HepG2 (cell line): ENCODE measurements around the gene CHID1. TPM values are rescaled to one million over a fixed set of nuclear protein-coding genes. Genes with fewer than 3 reads are reported as not detected.

Experiments
- ATAC-seq: fragments of 200-7000 bp; cut with Tn5 transposase; 3 replicates; pipeline ENCODE4 v1.9.1; 2020; ENCODE audit warnings: mild to moderate bottlenecking, moderate library complexity
- BruUV-seq: library from RNA; stranded (reverse); fragments of 400-500 nt; replicated peaks from 2 replicates; lab custom pipeline; 2021; lab: Mats Ljungman, UMichigan
- CTCF ChIA-PET: fragments of 300-600 bp; formaldehyde crosslinking; extraction: SDS; loops from one replicate; lab custom pipeline; 2021; ENCODE audit warnings: low total read pairs, inconsistent platforms, low intra/inter-chr PET ratio; lab: Yijun Ruan, JAX
- POLR2A ChIA-PET: fragments of 350-600 bp; sonication (Branson Sonifier 250); formaldehyde crosslinking; loops from one replicate; lab custom pipeline; 2020; ENCODE audit warnings: antibody characterized with exemption, inconsistent platforms; lab: Yijun Ruan, JAX
- DNase-seq: peaks from one replicate; pipeline ENCODE4 v3.0.0-alpha.2; 2015; ENCODE audit warnings: low spot score
- FAIRE-seq: peaks from 3 replicates; lab custom pipeline; 2011; peaks lifted over from hg19 to GRCh38; lab: Jason Lieb, UNC
- H2AFZ ChIP-seq: one replicate; pipeline ENCODE4 v1.6.1; 2011; ENCODE audit warnings: low read length, inconsistent platforms
- H3K27ac ChIP-seq: fragments of 300-600 bp; 3 replicates; pipeline ENCODE4 v1.8.0; 2011; ENCODE audit warnings: mixed run types, mild to moderate bottlenecking, mixed read lengths, low read length, inconsistent platforms; ENCODE audit not compliant: insufficient read depth; ENCODE audit errors: extremely low read length
- H3K27me3 ChIP-seq, 2 experiments: fragments of 200-600 bp in 1 of 2; 2 replicates in 1 of 2; 3 replicates in 1 of 2; pipeline versions ENCODE4 v1.6.0 to v1.8.0; 2011; ENCODE audit warnings: low read length in 2 of 2, mild to moderate bottlenecking in 2 of 2, moderate library complexity in 2 of 2, inconsistent platforms in 1 of 2; ENCODE audit not compliant: insufficient read depth in 2 of 2, control insufficient read depth in 1 of 2
- H3K36me3 ChIP-seq, 2 experiments: fragments of 200-600 bp in 1 of 2; replicated peaks in 1 of 2; 2 replicates in 1 of 2; 3 replicates in 1 of 2; pipeline versions ENCODE4 v1.5.1 to v1.8.0; 2011; ENCODE audit warnings: low read length in 2 of 2, inconsistent platforms in 1 of 2; ENCODE audit not compliant: insufficient read depth in 2 of 2, control insufficient read depth in 1 of 2
- H3K4me1 ChIP-seq: 2 replicates; pipeline ENCODE4 v1.5.1; 2012; ENCODE audit warnings: low read length, inconsistent platforms; ENCODE audit not compliant: insufficient read depth
- H3K4me2 ChIP-seq: 2 replicates; pipeline ENCODE4 v1.6.0; 2011; ENCODE audit warnings: low read depth, low read length, inconsistent platforms
- H3K4me3 ChIP-seq, 3 experiments: fragments of 200-600 bp in 1 of 3; sonication (generic), shearing (Covaris generic) in 1 of 3; replicated peaks in 1 of 3; 2 replicates each; pipeline ENCODE4 v1.5.1; 2011 to 2016; ENCODE audit warnings: low read length in 3 of 3, inconsistent platforms in 2 of 3, low read depth in 2 of 3, mild to moderate bottlenecking in 2 of 3, control low read depth in 1 of 3, mixed read lengths in 1 of 3; ENCODE audit not compliant: insufficient read depth in 1 of 3
- H3K79me2 ChIP-seq: one replicate; pipeline ENCODE4 v1.6.1; 2011; ENCODE audit warnings: low read length, inconsistent platforms; ENCODE audit not compliant: insufficient read depth
- H3K9ac ChIP-seq: 2 replicates; pipeline ENCODE4 v1.6.0; 2011; ENCODE audit warnings: mild to moderate bottlenecking, low read depth, low read length, inconsistent platforms; ENCODE audit not compliant: insufficient read depth
- H3K9me3 ChIP-seq: 2 replicates; pipeline ENCODE4 v1.5.1; 2012; ENCODE audit warnings: mild to moderate bottlenecking, low read length
- H4K20me1 ChIP-seq: 2 replicates; pipeline ENCODE4 v1.6.0; 2011; ENCODE audit warnings: inconsistent platforms, mild to moderate bottlenecking, low read length, moderate library complexity; ENCODE audit not compliant: insufficient read depth
- AGO2 ChIP-seq: fragments of 200-400 bp; formaldehyde crosslinking; optimal IDR thresholded peaks from 2 replicates; pipeline ENCODE3; 2017; ENCODE audit warnings: mild to moderate bottlenecking, low read depth, low read length, moderate library complexity
- ARID3A ChIP-seq: IDR thresholded peaks from 2 replicates; pipeline ENCODE4 v1.6.1; 2012; ENCODE audit warnings: low read depth, low read length, improper control_type of control experiment
- ARNT2 ChIP-seq: sonication (generic); formaldehyde crosslinking; IDR thresholded peaks from 2 replicates; pipeline ENCODE4 v1.8.0; 2022; ENCODE audit warnings: mild to moderate bottlenecking, low read depth, missing genetic modification reagents, moderate library complexity
- GTF3A ChIP-seq: sonication (generic); formaldehyde crosslinking; conservative IDR thresholded peaks from 2 replicates; pipeline ENCODE4 v1.4.0; 2020; ENCODE audit warnings: mild to moderate bottlenecking, missing genetic modification reagents
- HCFC1 ChIP-seq: fragments of 150-350 bp; IDR thresholded peaks from 2 replicates; pipeline ENCODE4 v1.6.1; 2014; ENCODE audit warnings: low read depth, low read length
- LBX2 ChIP-seq: sonication (generic); formaldehyde crosslinking; IDR thresholded peaks from 2 replicates; pipeline ENCODE4 v1.5.0; 2020; ENCODE audit warnings: missing genetic modification reagents, mild to moderate bottlenecking, borderline replicate concordance
- NFATC3 ChIP-seq: sonication (generic); formaldehyde crosslinking; IDR thresholded peaks from 2 replicates; pipeline ENCODE4 v1.5.1; 2020; ENCODE audit warnings: mild to moderate bottlenecking, missing genetic modification reagents
- PCBP2 ChIP-seq: fragments of 200-400 bp; formaldehyde crosslinking; optimal IDR thresholded peaks from 2 replicates; pipeline ENCODE3; 2018; ENCODE audit warnings: low read length, low read depth; ENCODE audit not compliant: poor library complexity, severe bottlenecking
- ZBTB20 ChIP-seq: sonication (generic); formaldehyde crosslinking; IDR thresholded peaks from 2 replicates; pipeline ENCODE4 v1.8.1; 2023; ENCODE audit warnings: missing genetic modification reagents, low read depth, mild to moderate bottlenecking, borderline replicate concordance
- ZMYM4 ChIP-seq: sonication (generic); formaldehyde crosslinking; IDR thresholded peaks from 2 replicates; pipeline ENCODE4 v1.8.1; 2023; ENCODE audit warnings: mild to moderate bottlenecking, missing genetic modification reagents
- ZNF142 ChIP-seq: sonication (generic); formaldehyde crosslinking; IDR thresholded peaks from 2 replicates; pipeline ENCODE4 v1.4.0; 2020; ENCODE audit warnings: missing genetic modification reagents
- WGBS: methylation state at CpG from one replicate; pipeline ENCODE4 v1.1.6; 2017; ENCODE audit warnings: low lambda C conversion rate; 5-methylcytosine and 5-hydroxymethylcytosine counted together
- in situ Hi-C: cut with HindIII; loops from 2 replicates; pipeline ENCODE4 v1.10.0; 2017; ENCODE audit warnings: low pct_unique_long_range_greater_than_20kb; ENCODE audit not compliant: extremely low pct_ligation_motif_present
- intact Hi-C: fragments of 100-400 bp; cut with micrococcal nuclease; formaldehyde crosslinking; loops from one replicate; pipeline ENCODE4 v1.10.0; 2022; ENCODE audit not compliant: unreplicated experiment
- polyA plus RNA-seq, 8 experiments: library from polyadenylated mRNA; depleted of rRNA in 3 of 8; stranded (reverse) in 7 of 8; unstranded in 1 of 8; fragments of >200 nt; fragmentation: Illumina TruSeq in 4 of 8; extraction: Trizol in 4 of 8; gene quantifications; 2 replicates each; pipeline versions ENCODE4 v1.2.1 to v1.2.3, GENCODE V29; 2011 to 2016; ENCODE audit warnings: low read depth in 4 of 8, missing spikeins in 1 of 8, mixed read lengths in 1 of 8; ENCODE audit not compliant: insufficient read depth in 1 of 8
- total RNA-seq, 5 experiments: library from RNA; depleted of rRNA; stranded (reverse); fragments of >200 nt; fragmentation: Illumina TruSeq; extraction: Trizol; gene quantifications; 2 replicates each; pipeline ENCODE4 v1.2.3, GENCODE V29; 2016; ENCODE audit warnings: low read depth in 1 of 5

Gene CHID1
- total and polyA plus RNA-seq, 2 of the 13 experiments (the other 11 are each of a cell fraction or from before 2014, with no cell fraction given): 65.1 to 93.6 TPM

GRCh38 chr11:883527-883926 is 27.1 kb downstream of the CHID1 start:
- in situ Hi-C loops: loop anchor here (10.0 kb wide), 1 partner anchor 171 kb away; no protein-coding TSS in a partner anchor
- CTCF ChIA-PET: no interaction called here
- TF ChIP-seq ARID3A (no peak), AGO2 (peak; percentile 32), ZBTB20 (no peak), ARNT2 (no peak)

GRCh38 chr11:882596-882995 is 28.0 kb downstream of the CHID1 start:
- peaks cover 9 to 24% of the 10 kb centered on the region in 2 experiments; a peak in 4 of 5 replicates for H3K36me3 ChIP-seq
- FAIRE-seq (no peak), ATAC-seq (no peak), DNase-seq (no peak)
- no peak overlapping the region for H3K27ac ChIP-seq
- no peaks in the 10 kb centered on the region for H3K79me2 ChIP-seq
- ChIA-PET CTCF (no interaction called here), POLR2A (no interaction called here)
- no peak overlapping the region for H3K4me2 ChIP-seq
- H3K27me3 ChIP-seq: no peaks in the 10 kb centered on the region
- no peaks in the 10 kb centered on the region for H3K9me3 ChIP-seq
- in situ Hi-C loops (loop anchor here (10.0 kb wide), 1 partner anchor 172 kb away; no protein-coding TSS in a partner anchor), intact Hi-C loops (no loop called here)
- no peak overlapping the region for H2AFZ ChIP-seq
- no peaks in the 10 kb centered on the region for H4K20me1 ChIP-seq
- H3K4me1 ChIP-seq: no peaks in the 10 kb centered on the region
- no TSS peak for BruUV-seq
- H3K9ac ChIP-seq: no peak overlapping the region
- H3K4me3 ChIP-seq: no peak overlapping the region
- WGBS: 95% methylated on average over 14 of the region's 14 CpGs
- TF ChIP-seq LBX2 (no peak), PCBP2 (no peak), ZNF142 (CRISPR knock-in tag) (no peak), NFATC3 (CRISPR knock-in tag) (no peak), ZMYM4 (CRISPR knock-in tag) (no peak), GTF3A (CRISPR knock-in tag) (no peak), HCFC1 (no peak)

More at GRCh38 chr11:883527-883926, 27.1 kb downstream of the CHID1 start:
- no peak overlapping the region for H3K27ac ChIP-seq
- no TSS peak for BruUV-seq
- H4K20me1 ChIP-seq: no peaks in the 10 kb centered on the region
- ATAC-seq (no peak; the same call in 2 of the 3 replicates), FAIRE-seq (no peak), DNase-seq (no peak)
- POLR2A ChIA-PET: no interaction called here
- no peaks in the 10 kb centered on the region for H3K79me2 ChIP-seq
- H3K9me3 ChIP-seq: no peaks in the 10 kb centered on the region
- no peaks in the 10 kb centered on the region for H3K27me3 ChIP-seq
- H2AFZ ChIP-seq: no peak overlapping the region
- H3K36me3 ChIP-seq: peaks cover 9 to 29% of the 10 kb centered on the region in 2 experiments; a peak in 4 of 5 replicates
- H3K4me3 ChIP-seq: no peak overlapping the region
- WGBS: no CpG with 5 or more reads among the region's 10 CpGs
- no peak overlapping the region for H3K4me2 ChIP-seq
- H3K4me1 ChIP-seq: no peaks in the 10 kb centered on the region
- intact Hi-C loops: no loop called here
- no peak overlapping the region for H3K9ac ChIP-seq
